ENCODE measurements around the gene PNKP. TPM values are rescaled to one million over a fixed set of nuclear protein-coding genes. Genes with fewer than 3 reads are reported as not detected.
A peak's percentile ranks its signal among the peaks of the same experiment; 100 is the strongest.

PNKP gene
- total and polyA plus RNA-seq, 2 of the 8 experiments (the other 6 are each of a cell fraction or from before 2014, with no cell fraction given) = 45.8 to 105 TPM

- TF ChIP-seq E2F6 (IDR thresholded peaks at IDR 0.05) = peak; percentile 63; the same call in 1 of the 2 replicates
- no peak for TF ChIP-seq CTBP2 (IDR thresholded peaks at IDR 0.05; ENCODE audit: borderline replicate concordance, insufficient read depth, insufficient read length, low read length)
- TF ChIP-seq ASH2L (IDR thresholded peaks at IDR 0.05; ENCODE audit: low read length) = peak; percentile 40
- TF ChIP-seq TCF12 (IDR thresholded peaks at IDR 0.05; ENCODE audit: low read depth, low read length) = no peak
- TF ChIP-seq TBP (IDR thresholded peaks at IDR 0.05; ENCODE audit: low read depth, low read length) = peak; percentile 68; the same call in 1 of the 2 replicates
Measured at GRCh38 chr19:49869484-49870308, 2.3 kb upstream of the PNKP start (continued).

Data from H1 (cell line).